HG03575 (cell line): ENCODE measurements around the gene SYCP3.
"Not testable (repeated sequence)": the region's sequence is repeated elsewhere in the genome, so short reads cannot be mapped to it uniquely, and the experiment has no call there.

Source experiments
- ATAC-seq: cut with Tn5 transposase; IDR thresholded peaks from one replicate; pipeline ENCODE4 v1.9.1; 2021; ENCODE audit not compliant: unreplicated experiment, insufficient number of reproducible peaks, low FRiP score; ENCODE audit errors: extremely low read depth

SYCP3 gene

DNA sequence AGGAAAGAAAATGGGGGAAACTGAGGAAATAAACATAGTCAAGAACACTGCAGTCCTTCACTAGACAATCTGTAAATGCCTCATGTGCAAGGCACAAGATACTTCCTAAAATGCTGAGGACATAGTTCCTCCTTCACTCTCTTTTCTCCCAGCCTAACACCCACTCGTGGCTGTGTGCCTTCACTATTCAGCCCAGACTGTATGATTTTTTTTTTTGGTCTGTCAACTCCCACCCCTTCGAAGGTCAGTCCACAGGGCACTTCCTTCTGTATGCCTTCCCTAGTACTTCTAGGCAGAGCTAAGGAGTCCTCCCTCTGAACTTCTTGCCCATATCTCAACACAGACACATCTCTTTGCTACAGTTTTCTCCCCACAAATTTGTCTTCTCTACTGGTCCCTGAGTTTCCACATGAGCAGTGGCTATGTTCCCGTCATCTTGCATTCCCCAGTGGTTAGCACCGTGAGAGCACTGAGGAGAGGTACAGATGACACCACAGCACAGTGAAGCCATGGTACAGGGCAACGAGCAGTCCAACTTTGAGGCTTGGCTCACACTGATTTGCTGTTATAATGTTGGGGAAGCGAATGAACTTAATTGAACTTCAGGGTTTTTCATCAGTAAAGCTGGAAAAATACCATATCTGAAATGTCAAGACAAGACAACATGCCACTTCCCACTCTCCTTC, 24.1 kb upstream of the SYCP3 start:
- no peak for ATAC-seq

DNA sequence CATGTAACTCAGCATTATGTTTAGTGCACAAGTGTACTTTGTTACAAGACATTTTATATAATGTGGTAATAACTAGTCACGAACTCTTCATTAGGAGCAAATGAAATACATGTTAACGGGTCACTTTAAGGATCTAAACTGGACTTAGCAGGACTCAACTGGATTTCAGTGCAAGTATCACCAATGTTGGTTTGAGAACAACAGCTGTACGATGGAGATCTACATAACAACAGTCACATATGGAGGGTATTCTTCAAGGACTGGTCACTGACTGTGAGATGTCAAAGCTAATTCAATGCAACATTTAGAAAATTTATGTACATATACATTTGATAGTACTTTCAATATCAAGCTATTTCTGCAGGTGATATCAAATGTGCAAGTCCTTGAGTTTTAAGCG, 22.5 kb upstream of the SYCP3 start:
- ATAC-seq: no peak

DNA sequence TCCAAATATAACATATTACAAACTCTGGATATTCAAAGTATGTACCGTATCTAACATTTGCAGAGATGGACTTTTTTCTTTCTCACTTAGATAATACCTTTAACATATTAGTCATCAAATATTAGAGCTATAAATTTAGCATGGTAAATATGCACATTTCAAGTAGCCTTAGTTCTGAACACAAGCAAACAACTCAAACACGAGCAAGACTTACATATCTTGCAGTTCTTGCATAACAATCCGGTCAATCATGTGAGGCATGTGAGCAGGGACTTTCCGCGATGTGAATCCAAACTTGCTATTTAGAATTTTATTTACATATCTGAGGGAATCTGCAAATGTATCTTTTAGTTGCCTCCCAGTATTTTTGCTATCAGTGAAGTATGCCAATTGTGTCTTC, 22.1 kb upstream of the SYCP3 start:
- no peak for ATAC-seq

DNA sequence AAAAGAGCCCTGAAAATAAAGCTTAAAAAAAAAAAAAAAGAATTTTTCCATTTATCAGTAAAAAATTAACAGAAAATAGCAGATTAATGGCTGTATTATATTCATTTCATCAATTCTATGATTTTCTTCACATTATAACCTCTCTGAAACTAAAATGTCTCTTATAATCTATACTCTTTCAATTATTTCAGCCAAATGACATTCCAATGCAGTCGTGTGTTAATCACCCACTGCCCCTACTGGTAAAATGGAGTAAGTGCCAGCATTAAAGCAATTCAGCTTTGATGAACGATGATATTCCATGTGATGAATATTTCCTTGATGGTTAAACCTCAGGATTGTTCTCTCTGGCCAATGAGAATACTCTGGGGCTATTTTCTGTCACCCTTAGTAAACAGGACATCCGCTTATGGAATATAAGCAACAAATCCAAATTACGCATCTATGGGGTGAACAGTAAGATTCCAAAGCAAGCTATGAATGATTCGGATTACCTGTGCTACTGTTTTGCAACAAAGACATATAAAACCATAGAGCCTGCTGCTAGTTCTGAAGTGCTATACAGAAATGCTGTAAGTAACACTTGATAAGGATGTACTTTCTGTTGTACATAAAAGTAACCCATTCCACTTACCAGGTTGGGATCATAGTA, 20.3 kb upstream of the SYCP3 start:
- no peak for ATAC-seq

DNA sequence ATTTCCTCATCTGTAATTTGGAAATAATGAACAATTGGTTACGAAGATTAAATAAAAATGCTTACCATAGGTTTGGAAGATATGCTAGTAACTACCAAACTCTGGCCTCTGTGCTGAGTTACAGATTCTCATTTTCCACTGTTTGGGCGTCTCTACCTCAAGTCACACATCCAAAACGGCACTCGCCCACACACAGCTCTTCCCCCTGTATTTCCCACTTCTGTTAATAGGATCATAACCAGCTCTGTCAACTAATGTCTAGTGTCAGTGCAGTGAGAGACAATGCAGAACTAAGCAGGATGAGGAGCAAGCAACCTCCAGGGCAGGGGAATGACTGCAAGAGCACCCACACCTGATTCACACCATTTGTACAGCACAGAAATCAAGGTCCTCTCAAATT, 10.9 kb upstream of the SYCP3 start:
- ATAC-seq: no peak

DNA sequence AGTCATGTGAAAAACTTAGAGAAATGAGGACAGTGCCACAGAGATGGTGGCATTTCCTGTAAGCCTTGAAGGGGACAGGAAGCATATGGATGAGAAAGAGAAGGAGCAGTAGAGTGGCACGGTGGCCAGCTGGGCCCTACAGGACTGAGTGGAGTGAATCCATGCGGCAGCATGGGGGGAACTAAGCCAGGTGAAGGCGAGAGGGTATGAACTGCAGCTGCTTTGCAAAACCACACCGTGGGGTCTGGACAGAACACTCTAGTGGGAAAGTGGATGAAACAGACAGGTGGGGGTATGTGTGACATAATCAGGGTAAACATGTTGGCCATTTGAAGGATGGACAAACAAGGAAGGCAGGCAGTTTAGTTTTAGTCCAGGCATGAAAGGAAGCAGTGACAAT, 10.4 kb upstream of the SYCP3 start:
- ATAC-seq: no peak

DNA sequence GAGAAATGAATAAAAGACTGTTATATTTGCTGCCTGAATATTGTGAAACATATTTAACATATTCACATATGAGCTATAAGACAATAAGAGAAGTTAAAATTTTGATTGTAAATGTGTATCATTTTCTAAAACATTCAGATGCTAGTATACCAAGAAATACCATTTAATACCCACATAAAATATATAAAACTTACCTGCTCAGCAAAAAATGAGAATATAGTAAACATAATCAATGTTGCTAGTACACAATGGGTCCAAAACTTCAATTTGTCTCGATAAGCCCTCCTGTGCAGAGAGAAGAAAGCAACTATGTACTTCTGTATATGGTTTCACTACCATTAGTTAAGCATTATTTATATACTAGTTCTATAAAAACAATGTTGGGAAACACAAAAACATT, 9.6 kb upstream of the SYCP3 start:
- no peak for ATAC-seq

DNA sequence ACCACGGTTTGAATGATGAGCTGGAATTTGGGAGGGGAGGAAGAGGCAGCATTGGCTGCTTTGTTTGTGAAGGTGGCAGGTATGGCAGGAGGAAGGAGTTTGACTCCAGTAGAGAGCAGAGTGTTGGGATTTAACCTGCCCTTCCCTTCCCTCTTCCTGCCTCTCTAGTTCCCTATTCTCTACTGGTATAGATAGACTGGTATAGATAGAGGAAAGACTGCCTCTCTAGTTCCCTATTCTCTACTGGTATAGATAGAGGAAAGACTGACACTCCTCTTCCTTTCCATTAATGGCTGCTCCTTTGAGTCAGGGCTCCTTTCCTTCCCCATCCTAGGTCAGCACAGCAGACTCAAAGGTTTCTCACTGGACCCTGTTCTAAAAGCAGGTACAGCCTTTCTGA, 8.4 kb upstream of the SYCP3 start:
- ATAC-seq: no peak

DNA sequence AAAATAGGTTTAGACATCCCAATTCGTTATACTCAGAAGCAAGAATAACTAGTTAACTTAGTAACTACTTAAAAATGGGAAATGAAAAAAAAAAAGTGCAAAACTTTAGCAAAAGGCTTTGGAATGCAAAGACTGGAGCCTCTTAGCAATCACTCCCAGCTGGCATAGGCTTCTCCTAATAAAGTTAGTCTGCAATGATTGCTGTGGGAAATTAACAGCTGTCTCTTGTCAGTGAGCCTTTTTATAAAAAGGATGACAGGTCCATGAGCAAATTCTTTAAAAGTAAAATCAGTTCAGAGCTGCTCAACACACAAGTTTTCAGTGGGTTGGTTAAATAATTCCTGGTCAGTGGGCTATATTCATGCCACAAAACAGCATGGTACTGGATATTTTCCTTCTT, 7.4 kb upstream of the SYCP3 start:
- no peak for ATAC-seq

DNA sequence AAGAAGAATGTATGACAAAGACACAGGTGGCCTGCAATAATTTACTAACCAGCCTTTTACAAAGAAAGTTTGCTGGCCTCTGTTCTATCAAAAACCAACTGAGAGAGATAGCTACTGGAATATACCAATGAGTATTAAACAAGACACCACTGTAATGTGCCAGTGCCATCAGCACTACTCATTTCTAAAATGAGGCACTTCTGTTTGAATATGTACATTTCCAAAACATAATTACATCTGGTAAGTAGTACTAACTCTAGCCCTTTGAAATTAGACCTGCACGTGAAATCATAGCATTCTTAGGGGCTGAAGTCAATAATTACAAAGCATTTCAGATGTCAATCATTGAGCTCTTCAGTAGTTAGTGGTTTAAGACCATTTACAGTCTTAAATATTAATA, 6.9 kb upstream of the SYCP3 start:
- ATAC-seq: no peak

DNA sequence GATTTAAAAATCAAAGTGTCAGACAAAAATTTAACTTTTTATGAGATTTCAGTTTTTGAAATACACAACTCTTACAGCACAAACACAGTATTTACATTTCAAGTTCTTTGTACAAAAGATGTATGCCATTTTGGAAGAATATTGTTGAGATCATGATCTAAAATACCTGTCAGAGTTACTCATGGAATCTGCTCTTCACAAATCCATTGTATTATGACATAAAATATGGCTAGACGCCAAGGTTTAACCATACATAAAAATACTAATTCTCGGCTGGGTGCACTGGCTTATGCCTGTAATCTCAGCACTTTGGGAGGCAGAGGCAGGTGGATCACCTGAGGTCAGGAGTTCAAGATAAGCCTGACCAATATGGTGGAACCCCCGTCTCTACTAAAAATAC, 6.2 kb upstream of the SYCP3 start:
- ATAC-seq: no peak

DNA sequence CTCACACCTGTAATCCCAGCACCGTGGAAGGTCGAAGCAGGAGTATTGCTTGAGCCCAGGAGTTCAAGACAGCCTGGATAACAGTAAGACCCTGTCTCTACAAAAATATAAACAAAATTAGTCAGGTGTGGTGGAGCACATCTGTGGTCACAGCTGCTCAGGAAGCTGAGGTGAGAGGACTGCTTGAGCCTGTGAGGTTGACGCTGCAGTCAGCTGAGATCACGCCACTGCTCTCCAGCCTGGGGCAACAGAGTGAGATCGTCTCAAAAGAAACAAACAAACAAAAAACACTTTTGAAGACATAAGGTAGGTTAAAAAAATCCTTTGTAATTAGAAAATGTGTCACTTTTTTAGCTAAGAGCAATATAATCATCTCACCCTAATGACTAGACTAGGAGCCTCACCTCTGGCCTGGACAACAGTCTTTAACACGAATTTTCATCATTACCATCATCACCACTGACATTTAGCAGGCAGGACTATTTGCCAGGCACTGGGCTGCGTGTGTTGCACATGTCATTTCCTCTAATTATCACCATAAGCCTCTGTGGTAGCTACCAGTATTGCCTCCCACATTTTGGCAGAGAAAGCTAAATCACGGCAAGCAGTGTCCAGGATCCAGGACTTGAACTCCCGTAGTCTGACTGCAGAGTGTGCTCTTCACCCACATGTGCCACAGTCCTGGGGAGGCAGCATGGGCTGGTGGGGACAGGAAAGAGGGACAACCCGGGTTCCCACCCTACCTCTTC, 4.6 kb upstream of the SYCP3 start:
- ATAC-seq: peak; percentile 94

DNA sequence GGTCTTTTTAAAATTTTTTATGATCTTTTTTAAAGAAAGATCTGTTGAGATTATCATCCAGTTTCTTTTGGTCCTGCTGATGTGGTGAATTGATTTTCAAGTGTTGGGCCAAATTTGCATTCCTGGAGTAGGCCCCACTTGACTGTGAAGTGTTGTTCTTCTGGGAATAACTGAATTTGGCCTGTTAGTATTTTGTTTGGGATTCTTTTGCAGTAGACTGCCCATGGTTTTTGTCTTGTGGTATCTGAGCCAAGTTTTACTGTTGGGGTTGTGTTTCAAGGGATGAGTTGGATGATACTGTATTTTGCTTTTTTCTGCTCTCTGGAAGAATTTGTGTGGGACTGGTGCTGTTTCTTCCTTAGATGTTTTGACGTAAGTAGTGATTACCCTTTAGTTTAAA, 4.0 kb upstream of the SYCP3 start:
- no peak for ATAC-seq

DNA sequence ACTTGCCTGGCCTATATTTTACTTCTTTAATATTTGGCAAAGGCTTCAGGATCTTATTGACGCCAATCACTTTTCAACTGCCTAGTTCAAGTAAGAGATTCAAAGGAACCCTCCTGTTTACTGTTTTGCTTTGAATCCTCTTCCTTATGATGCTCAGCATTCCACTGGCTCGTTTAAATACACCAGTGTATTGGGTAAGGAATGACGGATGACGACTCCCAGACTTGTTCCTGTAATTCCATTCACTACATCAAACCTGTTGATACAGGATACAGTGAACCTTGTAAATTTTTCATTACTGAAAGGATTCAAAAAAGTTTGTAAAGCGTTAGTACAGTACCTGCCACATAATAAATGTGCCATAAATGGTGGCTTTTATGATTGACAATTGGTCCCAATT, 1.7 kb upstream of the SYCP3 start:
- no peak for ATAC-seq

DNA sequence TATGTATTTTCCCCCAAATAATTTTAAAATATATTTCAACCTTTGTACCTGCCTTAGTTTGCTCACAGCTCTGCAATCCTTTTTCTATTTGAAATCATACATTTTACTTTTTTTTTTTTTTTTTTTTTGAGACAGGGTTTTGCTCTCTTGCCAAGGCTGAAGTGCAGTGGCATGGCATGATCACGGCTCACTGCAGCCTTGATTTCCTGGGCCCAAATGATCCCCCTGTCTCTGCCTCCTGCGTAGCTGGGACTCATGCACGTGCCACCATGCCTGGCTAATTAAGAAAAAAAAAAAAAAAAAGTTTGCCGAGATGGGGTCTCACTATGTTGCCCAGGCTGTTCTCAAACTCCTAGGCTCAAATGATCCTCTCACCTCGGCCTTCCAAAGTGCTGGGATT, 1.3 kb upstream of the SYCP3 start:
- no peak for ATAC-seq

DNA sequence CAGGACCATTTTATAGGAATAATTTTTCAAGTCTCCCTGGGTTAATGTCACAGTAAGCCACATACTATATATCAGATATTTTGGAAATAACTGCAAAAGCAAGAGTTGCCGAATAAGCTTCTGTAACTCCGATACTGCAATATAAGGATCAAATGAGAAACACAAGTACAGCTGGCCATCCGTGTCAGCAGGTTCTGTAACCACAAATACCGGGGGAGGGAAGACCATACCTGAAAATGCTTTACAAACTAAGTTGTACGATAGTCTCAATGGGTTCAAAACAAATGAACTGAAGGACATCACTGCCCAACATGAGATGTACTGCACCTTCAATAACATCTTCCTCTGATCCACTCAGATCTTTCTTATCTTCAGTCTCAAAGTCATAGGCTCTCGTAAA, 1.8 kb downstream of the SYCP3 start:
- no peak for ATAC-seq

DNA sequence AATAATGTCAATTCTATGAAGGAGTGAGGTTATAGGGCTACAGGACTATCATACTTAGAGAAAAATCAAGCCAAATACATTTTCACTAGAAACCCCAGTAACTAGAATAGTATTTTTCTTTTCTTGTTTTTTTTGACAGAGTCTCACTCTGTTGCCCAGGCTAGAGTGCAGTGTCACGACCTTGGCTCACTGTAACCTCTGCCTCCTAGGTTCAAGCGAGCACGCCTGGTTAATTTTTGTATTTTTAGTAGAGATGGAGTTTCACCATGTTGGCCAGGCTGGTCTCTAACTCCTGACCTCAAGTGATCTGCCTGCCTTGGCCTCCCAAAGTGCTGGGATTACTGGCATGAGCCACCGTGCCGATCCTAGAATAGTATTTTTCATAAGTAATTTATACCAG, 4.8 kb downstream of the SYCP3 start:
- ATAC-seq: not testable (repeated sequence)

DNA sequence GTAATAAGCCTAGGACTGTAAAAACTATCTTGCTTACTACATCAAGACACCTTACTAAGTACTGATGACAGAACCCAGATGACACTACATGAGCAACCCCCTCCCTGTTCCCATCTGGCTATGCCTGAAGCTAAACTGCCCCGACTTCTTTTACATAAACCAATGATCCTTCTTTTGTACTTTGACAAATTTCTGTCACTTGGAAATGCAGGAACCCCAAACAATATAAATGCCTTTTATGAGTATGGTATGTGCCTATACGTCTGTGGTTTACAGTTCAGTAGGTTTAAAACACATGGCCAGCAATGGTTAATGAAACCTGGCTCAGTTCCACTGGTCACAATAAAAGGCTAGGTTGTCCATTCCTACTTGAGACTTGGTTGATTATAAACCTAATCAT, 6.1 kb downstream of the SYCP3 start:
- no peak for ATAC-seq

DNA sequence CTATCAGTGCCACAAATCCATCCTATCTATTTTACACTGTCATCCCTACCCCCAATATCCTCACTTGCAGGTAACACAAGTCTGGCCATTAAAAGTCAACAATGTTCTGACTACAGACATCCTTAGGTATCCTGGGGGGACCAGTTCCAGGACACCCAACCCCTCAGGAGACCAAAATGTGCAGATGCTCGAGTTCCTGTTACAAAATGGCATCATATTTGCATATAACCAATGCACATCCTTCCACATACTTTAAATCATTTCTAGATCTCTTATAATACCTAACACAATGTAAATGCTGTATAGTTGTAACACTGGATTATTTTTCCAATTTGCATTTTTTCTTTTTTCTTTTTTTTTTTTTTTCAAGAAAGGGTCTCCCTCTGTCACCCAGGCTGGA, 6.9 kb downstream of the SYCP3 start:
- no peak for ATAC-seq

DNA sequence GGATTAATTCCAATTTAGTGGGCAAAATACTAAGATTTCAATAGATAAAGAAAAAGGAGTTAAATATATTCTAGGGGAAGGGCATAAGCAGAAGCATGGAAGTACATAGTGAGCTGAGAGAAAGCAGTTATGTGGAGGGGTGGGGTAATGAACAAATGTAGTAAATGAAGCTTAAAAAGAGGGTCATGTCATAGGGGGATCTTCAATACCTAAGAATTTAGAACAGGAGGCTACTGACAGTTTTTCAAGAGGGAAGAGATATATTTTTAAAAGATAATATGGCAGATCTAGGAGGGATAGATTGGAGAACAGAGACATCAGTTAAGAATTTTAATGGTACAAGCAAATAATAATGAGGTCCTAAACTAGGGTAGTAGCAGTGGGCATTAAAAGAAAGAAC, 9.4 kb downstream of the SYCP3 start:
- no peak for ATAC-seq
